Right lobe of liver (tissue), 6 donors: ENCODE results near the gene ZNF778. TPM values are rescaled to one million over a fixed set of nuclear protein-coding genes. Genes with fewer than 3 reads are reported as not detected.

Source experiments
- ATAC-seq, 4 donors: fragments of 200-7000 bp; cut with Tn5 transposase; one replicate each; pipeline ENCODE4 v1.9.1; 2020; ENCODE audit warnings: mild to moderate bottlenecking in 4 of 4, moderate library complexity in 4 of 4
- DNase-seq, 3 donors: peaks; one replicate each; pipeline ENCODE4 v3.0.0-alpha.2; 2020
- H3K27ac ChIP-seq, 3 donors: fragments of 200-600 bp; one replicate each; pipeline ENCODE4 v1.8.0; 2022
- H3K27me3 ChIP-seq, 2 donors: fragments of 200-600 bp; one replicate each; pipeline ENCODE4 v1.8.0; 2022
- H3K36me3 ChIP-seq, 4 donors: fragments of 200-600 bp; sonication (generic) in 1 of 4; one replicate each; pipeline versions ENCODE4 v1.5.1 to v1.8.0; 2017 to 2022; ENCODE audit warnings: control low read depth in 1 of 4
- H3K4me1 ChIP-seq, 4 donors: fragments of 200-600 bp; sonication (generic) in 1 of 4; one replicate each; pipeline versions ENCODE4 v1.5.1 to v1.8.0; 2017 to 2022; ENCODE audit warnings: control low read depth in 1 of 4
- H3K4me3 ChIP-seq, 3 donors: fragments of 200-600 bp; one replicate each; pipeline ENCODE4 v1.8.0; 2022
- H3K9me3 ChIP-seq, 4 donors: fragments of 200-600 bp; sonication (generic) in 1 of 4; one replicate each; pipeline versions ENCODE4 v1.5.1 to v1.8.0; 2017 to 2022; ENCODE audit warnings: control low read depth in 1 of 4
- POLR2A ChIP-seq: fragments of 450-650 bp; IDR thresholded peaks from one replicate; pipeline ENCODE4 v1.6.1; 2017; ENCODE audit warnings: antibody characterized with exemption, mild to moderate bottlenecking
- WGBS: methylation state at CpG from one replicate; pipeline ENCODE4 v1.1.6; 2018; ENCODE audit warnings: low coverage, low lambda C conversion rate; ENCODE audit not compliant: insufficient coverage; ENCODE audit errors: missing lambda C conversion rate; 5-methylcytosine and 5-hydroxymethylcytosine counted together
- intact Hi-C, 2 donors: fragments of 100-400 bp; cut with DNase I; formaldehyde crosslinking; loops; one replicate each; pipeline versions ENCODE4 v1.11.2 to v1.14.1; 2022
- total RNA-seq, 6 experiments: library from RNA; depleted of rRNA in 2 of 6; stranded (reverse); fragments of >200 nt in 2 of 6; fragmentation: NEBNext Ultra II Directional in 3 of 6; extraction: Animal tissue kit (Norgen Biotek cat#: 25700) in 3 of 6; gene quantifications; one replicate each; pipeline versions ENCODE4 v1.1.0 to v1.2.4, GENCODE V29; 2016 to 2023
- TF ChIP-seq, protein P1 (sequence below), 4 donors: fragments of 200-600 bp in 3 of 4; fragments of 450-650 bp in 1 of 4; IDR thresholded peaks; one replicate each; pipeline versions ENCODE4 v1.5.1 to v1.8.0; 2016 to 2022; ENCODE audit warnings: antibody characterized with exemption in 4 of 4, mild to moderate bottlenecking in 2 of 4
- donor health status: DM: no; HTN: yes; CAD: no.
- donor health status: DM: no; HTN: no; CAD: no.
- donor health status: DM: no; HTN: no; CAD: no.
- donor health status: DM: no; HTN: yes; CAD: no.
- donor health status: DM: no; HTN: yes; CAD: no.

The ZNF778 gene
- total RNA-seq, 6 experiments from 2014 or later: 2.3 to 11.2 (median 3.1) TPM

GRCh38 chr16:89282523-89282922, 65.0 kb downstream of the ZNF778 start:
- ATAC-seq (no peak), DNase-seq (no peak)
- 69% methylated on average over 10 of the region's 18 CpGs for WGBS
- Histone ChIP-seq H3K36me3 (peaks cover 0 to 62% (median 16%) of the 10 kb centered on the region in 4 donors), H3K27ac (no peak overlapping the region), H3K27me3 (no peaks in the 10 kb centered on the region), H3K9me3 (no peaks in the 10 kb centered on the region), H3K4me1 (no peaks in the 10 kb centered on the region), H3K4me3 (no peak overlapping the region)
- intact Hi-C loops: no loop called here
- TF ChIP-seq POLR2A: no peak
- TF ChIP-seq, protein P1, sequence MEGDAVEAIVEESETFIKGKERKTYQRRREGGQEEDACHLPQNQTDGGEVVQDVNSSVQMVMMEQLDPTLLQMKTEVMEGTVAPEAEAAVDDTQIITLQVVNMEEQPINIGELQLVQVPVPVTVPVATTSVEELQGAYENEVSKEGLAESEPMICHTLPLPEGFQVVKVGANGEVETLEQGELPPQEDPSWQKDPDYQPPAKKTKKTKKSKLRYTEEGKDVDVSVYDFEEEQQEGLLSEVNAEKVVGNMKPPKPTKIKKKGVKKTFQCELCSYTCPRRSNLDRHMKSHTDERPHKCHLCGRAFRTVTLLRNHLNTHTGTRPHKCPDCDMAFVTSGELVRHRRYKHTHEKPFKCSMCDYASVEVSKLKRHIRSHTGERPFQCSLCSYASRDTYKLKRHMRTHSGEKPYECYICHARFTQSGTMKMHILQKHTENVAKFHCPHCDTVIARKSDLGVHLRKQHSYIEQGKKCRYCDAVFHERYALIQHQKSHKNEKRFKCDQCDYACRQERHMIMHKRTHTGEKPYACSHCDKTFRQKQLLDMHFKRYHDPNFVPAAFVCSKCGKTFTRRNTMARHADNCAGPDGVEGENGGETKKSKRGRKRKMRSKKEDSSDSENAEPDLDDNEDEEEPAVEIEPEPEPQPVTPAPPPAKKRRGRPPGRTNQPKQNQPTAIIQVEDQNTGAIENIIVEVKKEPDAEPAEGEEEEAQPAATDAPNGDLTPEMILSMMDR (IDR thresholded peaks at IDR 0.05): no peak

GRCh38 chr16:89283449-89283848, 65.9 kb downstream of the ZNF778 start:
- TF ChIP-seq, protein P1 (IDR thresholded peaks at IDR 0.05): no peak
- no peak for TF ChIP-seq POLR2A
- H3K4me3 ChIP-seq: no peak overlapping the region
- peaks cover 0 to 67% (median 21%) of the 10 kb centered on the region in 4 donors for H3K36me3 ChIP-seq
- DNase-seq (no peak), ATAC-seq (no peak)
- no peak overlapping the region for H3K27ac ChIP-seq
- intact Hi-C loops: no loop called here
- H3K27me3 ChIP-seq: no peaks in the 10 kb centered on the region
- no peaks in the 10 kb centered on the region for H3K4me1 ChIP-seq
- H3K9me3 ChIP-seq: no peaks in the 10 kb centered on the region
- WGBS: 86% methylated on average over 20 of the region's 20 CpGs

DNA sequence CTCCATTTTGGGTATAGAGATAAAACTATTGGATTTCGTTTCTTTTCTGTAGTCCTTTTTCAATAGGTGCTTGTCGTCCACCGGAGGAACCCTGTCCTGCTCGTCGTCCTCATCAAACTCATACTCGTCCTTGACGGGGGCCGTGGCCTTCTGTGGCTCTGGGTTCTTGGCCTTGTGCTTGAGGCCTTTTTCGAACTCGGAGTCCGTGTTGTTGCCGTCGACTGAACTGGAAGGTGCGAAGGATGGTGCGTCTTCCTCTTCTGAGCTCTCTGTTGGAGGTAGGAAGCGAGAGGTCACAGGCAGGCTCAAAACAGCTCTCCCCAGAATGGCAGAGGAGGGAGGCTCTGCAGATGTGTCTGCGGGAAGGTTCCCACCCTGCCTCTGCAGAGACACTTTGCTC, 67.9 kb downstream of the ZNF778 start:
- no peak for ATAC-seq
- H3K4me1 ChIP-seq: no peaks in the 10 kb centered on the region
- peaks cover 0 to 64% (median 21%) of the 10 kb centered on the region in 4 donors for H3K36me3 ChIP-seq
- H3K27me3 ChIP-seq: no peaks in the 10 kb centered on the region
- intact Hi-C loops: no loop called here
- no peak for DNase-seq
- H3K4me3 ChIP-seq: no peak overlapping the region
- H3K27ac ChIP-seq: no peak overlapping the region
- 88% methylated on average over 8 of the region's 17 CpGs for WGBS
- no peaks in the 10 kb centered on the region for H3K9me3 ChIP-seq
- TF ChIP-seq, protein P1 (IDR thresholded peaks at IDR 0.05): no peak
- no peak for TF ChIP-seq POLR2A

- no peak for ATAC-seq
- intact Hi-C loops: no loop called here
- TF ChIP-seq POLR2A: no peak
- TF ChIP-seq, protein P1 (IDR thresholded peaks at IDR 0.05): no peak
- Histone ChIP-seq H3K9me3 (no peaks in the 10 kb centered on the region), H3K4me3 (no peak overlapping the region), H3K36me3 (peaks cover 0 to 58% (median 21%) of the 10 kb centered on the region in 4 donors), H3K27me3 (no peaks in the 10 kb centered on the region), H3K27ac (no peak overlapping the region), H3K4me1 (no peaks in the 10 kb centered on the region)
- no peak for DNase-seq
- 89% methylated on average over 3 of the region's 25 CpGs for whole genome bisulfite sequencing
Observed at GRCh38 chr16:89286096-89286495, 68.6 kb downstream of the ZNF778 start.

Other genes starting within 250 kb of the ZNF778 start
- gene CBFA2T3, start 240.5 kb upstream of the ZNF778 start, total RNA-seq: 1 to 10 TPM; 2.5 to 9.8 (median 4.2) TPM
- 10 to 100 TPM; 20.2 to 33.6 (median 29.4) TPM for gene ACSF3, start 123.9 kb upstream of the ZNF778 start, total RNA-seq
- 1 to 10 TPM in 1 of 6 experiments, under 1 TPM in 4, not detected in 1; 0.12 to 3.3 (median 0.15) TPM for gene CDH15, start 46.0 kb upstream of the ZNF778 start, total RNA-seq
- 10 to 100 TPM in 2 of 6 experiments, 1 to 10 TPM in 1, under 1 TPM in 1, not detected in 2; 0.19 to 19.3 (median 6.8) TPM for gene SLC22A31, start 17.2 kb upstream of the ZNF778 start, total RNA-seq